NCI-H1092 (cell line): ENCODE results near the gene ADAT2.
A peak's percentile ranks its signal among the peaks of the same experiment; 100 is the strongest.
"Not testable (repeated sequence)": the region's sequence is repeated elsewhere in the genome, so short reads cannot be mapped to it uniquely, and the experiment has no call there.

Experiments used
- DNase-seq: peaks from one replicate; lab custom pipeline; 2025; lab: John Stamatoyannopoulos, UW

The ADAT2 gene

DNA sequence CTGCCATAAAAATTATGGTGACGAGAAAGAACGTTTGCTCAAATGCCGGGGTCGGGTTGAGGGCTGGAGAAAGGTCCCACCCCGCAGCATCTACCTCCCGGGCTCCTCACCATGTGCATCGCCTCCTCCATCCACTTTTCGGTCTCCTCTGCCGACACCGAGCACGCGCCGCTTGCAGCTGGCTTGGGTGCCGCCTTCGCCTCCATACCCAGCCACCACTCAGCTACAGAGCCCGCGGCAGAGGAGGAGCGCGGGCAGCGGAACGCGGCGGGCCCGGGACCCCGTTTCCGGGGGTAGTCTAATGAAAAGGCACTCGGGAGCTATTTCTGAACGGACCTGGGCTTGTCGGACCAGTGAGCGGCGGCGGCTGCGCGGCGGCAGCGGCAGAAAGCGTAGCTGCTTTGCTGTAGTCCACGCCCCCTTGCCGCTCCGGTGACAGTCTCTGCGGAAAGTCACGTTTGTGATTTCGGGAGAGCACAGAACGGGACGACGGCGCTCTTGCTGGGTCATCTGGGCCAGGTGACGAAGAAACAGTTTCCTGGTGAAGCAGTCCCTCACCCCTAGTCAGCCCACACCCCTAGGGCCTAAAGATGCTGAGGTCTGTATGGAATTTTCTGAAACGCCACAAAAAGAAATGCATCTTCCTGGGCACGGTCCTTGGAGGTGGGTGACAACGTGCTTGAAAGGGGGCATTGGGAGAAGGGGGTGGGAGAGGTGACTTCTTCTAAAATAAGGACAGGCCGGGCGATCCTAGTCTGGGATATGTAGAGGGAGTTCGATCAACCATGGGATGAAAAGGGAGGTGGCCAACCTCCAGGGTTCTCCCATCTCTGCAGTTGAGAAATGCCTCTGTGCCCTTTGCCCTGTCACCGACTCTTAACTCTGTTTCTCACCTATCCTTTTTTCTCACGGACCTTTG, at the start of gene ADAT2, which contains the start of gene PEX3:
Gene ADAT2, minus strand, starts transcription at position 243 of the 919 bp plus-strand sequence. Its CDS starts 37 bp downstream, at position 206.
Gene PEX3, plus strand, starts transcription at position 353 of the 919 bp plus-strand sequence. Its CDS starts 238 bp downstream, at position 591.
- DNase-seq = peak; percentile 82

DNA sequence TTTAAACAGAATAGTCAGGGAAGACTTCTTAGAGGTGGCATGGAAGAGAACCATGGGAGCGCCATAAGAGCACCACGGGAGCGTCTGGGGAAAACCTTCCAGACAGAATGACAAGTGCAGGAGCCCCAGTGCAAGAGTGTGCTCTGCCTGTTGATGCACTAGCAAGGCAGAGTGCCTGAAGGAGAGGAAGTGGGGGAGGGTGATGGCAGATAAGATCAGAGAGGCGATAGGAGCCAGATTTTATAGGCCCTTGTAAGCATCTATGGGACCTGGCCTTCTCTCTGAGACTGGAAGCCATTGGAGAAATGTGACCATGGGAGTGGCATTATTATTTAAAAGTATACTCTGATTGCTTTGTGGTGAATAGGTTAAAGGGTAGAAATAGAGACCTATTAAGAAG, 47.9 kb upstream of the ADAT2 start:
- no peak for DNase-seq

DNA sequence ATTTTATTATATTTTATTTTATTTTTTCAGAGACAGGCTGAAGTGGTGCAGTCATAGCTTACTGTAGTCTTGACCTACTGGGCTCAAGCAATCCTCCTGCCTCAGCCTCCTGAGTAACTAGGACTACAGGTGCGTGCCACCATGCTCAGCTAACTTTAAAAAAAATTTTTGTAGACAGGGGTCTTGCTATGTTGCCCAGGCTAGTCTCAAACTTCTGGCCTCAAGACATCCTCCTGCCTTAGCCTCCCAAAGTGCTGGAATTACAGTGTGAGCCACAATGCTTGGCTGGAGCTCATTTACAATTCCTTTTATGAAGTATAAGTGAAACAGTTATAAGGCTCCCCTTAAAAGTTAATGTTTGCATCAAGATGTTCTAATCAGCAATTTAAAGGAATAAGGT, 46.5 kb upstream of the ADAT2 start:
- DNase-seq = no peak

DNA sequence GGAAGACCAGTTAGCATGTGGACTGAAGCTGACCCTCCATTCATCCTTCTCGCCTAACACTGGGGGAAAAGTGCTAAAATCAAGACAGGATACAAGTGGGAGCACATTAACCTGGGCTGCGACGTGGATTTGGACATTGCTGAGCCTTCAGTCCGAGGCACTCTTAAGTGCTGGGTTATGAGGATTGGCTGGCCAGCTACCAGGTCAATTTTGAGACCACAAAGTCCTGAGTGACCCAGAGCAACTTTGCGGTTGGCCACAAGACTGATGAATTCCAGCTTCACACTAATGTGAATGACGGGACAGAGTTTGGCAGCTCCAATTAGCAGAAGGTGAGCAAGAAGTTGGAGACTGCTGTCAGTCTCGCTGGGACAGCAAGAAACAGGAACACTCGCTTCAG, 40.3 kb upstream of the ADAT2 start:
- DNase-seq = no peak

DNA sequence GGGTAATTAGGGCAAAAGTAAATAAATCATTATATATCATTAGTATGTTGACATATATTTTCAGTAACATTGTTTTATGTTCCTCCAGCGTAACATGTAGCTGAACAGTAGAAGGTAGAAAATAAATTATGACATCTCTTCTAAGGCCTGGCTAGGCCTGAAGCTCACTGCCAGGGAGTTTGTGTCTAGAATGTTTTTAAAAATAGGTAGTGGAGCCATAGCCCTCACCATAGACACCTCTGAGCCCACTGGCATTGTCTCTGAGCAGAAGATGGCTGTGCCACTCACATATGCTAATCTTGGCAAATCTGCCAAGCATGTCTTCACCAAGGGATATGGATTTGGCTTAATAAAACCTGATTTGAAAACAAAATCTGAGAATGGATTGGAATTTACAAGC, 39.7 kb upstream of the ADAT2 start:
- no peak for DNase-seq

DNA sequence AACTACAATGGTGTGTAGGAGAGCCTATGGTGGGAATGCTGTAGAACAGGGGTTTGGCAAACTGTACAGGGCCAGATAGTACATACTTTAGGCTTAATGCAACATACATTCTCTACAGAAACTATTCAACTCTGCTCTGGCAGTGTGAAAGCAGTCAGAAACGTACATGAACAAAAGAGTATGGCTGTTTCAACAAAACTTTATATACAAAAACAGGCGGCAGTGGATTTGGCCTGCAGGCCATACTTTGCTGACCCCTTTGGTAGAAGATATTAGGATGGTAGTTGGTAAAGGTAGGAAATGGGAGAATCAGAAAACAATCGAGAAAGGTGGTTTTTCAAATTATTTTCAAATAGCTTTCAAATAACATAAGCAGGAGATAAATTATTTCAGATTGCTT, 36.3 kb upstream of the ADAT2 start:
- no peak for DNase-seq

DNA sequence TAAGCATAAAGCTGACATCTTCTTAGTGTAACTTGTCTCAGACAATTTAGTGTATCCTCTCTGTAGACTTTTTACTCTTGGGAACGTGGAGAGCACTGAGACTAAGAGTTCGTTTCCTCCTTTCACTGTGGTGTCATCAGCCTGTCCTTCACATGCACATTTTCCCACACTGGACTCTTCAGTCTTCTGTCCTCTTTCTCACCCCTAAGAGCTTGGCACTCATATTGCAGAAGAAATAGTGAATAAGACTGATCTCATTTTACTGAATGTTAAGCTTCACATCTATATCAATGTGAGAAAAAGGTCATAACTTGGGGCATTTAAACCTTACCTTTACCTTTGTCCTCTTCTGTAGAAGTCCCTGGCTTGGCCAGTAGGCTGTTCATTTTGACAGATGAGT, 35.5 kb upstream of the ADAT2 start:
- no peak for DNase-seq

DNA sequence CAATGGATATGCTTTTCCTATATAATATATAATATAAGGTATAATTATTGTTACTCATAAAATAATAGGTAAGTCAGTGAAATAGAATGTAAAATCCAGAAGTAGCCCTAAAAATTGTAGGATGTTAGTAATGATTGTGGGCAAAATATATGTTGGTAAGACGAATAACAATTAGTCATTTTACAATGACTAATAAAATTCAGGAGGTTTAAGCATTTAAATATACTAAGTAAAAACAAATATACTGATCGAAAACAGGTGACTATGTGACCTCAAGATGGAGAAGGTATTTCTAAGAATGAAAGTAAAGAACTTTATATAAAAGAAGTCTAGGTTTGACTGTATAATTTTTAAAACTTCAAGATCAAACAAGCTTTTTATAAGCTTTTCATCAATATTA, 32.1 kb upstream of the ADAT2 start:
- no peak for DNase-seq

DNA sequence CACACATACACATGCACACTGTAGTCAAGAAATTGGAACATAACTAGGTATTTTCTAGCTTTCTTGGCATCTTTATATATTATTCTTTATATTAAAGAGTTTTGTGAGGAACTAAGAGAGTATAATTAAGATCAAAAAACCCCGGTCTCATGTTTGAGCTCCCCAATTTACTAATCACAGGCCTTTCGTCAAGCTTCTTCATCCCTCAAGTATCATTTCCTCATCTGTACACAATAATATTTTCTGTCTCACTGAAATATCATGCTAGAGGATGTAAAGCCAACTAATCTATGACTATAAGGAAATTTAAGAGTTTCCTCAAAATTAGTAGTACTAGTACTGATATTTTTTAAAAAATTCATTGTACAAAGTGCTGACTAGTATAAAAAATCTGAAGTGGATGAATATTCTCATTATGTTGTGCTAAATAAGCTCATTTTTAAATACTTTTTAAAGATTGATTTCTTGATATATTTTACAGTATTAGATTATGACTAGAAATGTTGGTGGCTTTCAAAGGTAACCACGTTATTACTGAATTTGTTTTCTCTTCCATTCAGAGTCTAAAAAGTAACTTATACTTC, 28.1 kb upstream of the ADAT2 start:
- DNase-seq = no peak

DNA sequence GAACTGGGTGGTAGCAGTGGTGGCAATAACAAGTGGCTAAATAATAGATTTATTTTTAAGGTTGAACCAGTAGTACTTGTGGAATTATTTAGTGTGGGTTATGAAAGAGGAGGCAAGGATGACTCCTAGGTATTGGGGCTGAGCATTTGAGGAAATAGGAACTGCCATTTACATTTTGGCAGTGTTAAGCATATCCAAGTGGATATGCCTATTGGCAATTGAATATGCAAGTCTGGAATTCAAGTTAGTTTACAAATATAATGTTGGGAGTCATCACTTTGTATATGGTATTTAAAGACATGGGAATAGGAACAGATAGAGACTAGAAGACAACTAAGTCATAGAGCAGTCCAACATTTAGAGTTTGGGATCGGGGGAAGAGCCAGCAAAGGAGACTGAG, 26.1 kb upstream of the ADAT2 start:
- no peak for DNase-seq

DNA sequence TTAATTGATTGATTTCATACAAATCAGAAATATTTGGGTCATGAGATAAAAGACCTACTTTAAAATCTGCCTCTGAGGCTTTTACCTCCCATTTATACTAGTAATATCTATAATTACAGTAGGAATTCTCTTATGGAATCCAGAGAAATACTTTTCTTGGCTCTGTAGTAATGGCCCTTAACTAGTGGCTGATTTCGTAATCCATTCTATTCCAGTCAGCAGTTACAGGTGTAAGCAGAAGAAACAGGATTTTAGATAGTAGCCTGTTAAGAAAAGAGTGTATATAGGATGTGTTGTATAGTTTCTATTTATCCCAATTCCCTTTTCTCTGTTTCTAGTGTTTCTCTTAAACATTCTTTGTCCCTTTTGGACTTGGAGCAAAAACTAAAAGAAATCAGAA, 21.3 kb upstream of the ADAT2 start:
- DNase-seq = no peak

DNA sequence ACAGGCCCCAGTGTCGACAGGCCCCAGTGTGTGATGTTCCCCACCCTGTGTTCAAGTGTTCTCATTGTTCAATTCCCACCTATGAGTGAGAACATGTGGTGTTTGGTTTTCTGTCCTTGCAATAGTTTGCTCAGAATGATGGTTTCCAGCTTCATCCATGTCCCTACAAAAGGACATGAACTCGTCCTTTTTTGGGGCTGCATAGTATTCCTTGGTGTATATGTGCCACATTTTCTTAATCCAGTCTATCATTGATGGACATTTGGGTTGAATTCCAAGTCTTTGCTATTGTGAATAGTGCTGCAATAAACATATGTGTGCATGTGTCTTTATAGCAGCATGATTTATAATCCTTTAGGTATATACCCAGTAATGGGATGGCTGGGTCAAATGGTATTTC, 18.3 kb upstream of the ADAT2 start:
- DNase-seq = not testable (repeated sequence)

DNA sequence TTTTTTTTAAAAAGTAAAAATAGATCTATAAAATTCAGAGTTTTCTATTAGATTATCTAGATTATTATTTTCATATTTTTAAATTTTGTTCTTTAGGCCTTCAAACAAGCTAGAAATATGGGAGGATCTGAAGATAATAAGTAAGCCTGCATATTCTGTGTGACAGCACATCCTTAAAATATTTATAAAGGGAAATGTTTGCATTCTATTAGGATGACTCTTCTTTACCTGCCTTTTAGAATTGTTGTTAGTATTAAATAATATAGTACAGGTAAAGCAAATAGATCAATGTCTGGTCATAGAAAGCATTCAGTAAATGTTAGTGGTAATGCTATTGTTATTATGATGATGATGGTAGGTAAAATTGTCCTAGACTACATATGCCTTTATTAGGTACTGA, 17.5 kb upstream of the ADAT2 start:
- no peak for DNase-seq

DNA sequence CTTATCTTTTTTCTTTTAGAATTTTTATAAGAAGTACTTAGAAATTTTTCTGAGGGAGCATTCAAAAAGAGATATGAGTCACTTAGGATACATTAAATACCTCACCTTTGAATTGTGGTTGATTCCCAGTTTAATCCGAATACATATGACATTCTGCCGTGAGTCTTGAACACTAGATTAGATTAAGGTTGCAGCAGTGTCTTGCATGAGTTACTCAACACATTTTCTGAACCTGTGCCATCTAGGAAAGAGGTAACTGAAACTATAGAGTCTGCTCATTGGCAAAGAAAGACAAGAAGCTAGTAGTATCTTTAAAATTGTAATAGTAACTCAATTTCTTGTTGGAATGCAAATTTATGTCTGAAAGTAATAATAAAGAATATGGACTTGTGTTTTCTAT, 15.1 kb upstream of the ADAT2 start:
- no peak for DNase-seq

DNA sequence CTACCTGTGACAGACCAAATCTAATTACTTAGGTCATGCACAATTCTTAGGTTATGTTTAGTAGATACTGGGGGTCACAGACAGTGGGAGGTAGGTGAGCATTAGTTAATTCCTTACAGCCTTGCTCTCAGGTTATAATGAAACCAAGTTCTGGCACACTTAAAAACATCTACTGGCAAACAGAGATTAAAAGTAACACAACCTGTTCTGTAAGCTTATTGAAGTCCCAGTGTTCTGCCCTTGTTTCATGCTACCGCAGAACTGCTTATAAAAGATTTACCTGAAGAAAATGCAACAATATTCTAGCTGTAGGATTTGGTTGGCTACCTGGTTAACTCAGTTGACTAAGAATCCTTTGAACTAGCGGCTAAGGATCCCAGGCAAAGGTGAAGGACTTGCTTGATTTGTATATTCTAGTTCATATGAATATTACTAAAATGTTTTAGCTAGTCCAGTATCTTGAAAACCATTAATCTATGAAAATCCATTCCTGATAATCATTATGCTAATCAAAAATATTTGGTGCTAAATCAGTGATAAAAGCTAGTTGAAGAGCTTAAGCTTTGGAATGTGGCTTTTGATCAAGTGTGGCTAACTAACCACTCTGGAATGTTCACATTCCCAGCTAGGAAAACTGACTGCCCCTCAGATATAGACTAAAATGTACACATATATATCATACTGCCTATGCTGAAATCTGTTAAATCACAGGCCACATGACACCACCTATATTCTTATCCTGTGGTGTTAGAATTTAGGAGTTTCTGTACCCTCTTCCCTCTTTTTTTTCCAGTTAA, 7.3 kb upstream of the ADAT2 start:
- DNase-seq = no peak

DNA sequence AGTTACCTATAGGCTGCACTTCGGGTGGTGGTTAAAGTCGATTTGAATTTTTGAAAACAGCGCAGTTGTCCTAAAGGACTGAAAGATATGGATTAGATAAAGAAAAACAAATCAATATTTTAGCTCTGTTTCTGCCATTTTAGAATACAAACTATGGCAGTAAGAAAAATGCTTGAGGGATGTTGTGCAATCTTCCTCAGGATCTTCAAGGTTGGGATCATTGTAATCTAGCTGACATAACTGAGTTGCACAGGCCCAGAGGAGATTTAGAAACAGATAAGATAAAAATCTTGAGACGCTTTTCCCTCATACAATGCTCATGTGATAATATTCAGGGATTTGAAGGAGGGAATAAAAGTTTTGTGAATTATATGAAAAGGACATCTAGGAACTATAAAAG, 1.0 kb upstream of the ADAT2 start:
- no peak for DNase-seq

DNA sequence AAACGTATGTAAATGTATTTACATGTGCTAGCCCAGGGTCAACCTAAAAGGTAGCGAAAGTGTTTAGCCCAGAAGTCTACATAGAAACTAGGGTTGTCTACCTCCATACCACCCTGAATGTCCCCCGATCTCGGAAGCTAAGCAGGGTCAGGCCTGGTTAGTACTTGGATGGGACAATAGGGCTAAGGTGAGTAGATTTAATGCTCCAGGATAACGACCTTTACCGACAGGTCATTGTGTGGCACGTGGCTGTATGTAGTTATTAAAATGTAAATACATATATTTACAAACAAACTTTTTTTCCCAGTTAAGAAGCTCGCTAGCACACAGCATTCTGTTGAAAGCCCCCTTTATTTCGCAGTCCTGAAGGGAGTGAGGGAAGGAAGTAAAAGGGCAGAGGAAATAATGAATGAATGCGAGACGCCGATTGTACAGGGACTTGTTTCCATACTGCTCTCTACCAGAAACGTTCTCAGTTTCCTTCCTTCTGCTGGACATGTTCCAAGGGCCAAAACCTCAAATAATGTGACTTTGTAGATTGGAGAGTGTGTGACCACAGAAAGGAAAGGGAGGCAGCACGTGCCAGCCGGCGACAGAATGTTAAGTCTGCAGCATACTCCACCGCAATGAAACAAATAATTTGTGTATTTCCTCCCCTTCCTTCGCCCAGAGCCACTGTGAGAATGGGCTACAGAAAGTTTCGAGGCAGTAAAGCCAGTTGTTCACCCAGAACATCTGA, 612 bp downstream of the ADAT2 start:
- no peak for DNase-seq

DNA sequence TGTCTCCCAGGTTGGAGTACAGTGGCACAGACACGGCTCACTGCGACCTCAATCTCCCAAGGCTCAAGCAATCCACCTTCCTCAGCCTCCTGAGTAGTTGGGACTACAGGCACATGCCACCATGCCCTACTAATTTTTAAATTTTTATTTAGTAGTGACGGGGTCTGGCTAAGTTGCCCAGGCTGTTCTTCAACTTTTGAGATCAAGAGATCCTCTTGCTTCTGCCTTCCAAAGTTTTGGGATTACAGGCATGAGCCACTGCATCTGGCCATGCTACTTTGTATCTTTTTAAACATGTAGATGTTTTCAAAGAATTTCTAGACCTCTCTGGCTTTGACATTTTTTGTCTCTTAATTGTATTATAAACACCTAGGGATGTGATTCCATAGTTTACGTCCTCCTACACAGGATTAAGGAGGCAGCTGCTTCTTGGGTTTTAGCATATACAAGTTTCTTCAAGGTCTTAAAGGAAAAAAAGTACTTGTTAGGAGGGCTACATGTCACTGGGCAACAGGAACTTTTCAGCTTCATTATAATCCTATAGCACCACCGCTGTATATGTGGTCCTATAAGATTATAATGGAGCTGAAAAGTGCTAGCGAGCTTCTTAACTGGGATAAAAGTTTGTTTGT, 1.3 kb downstream of the ADAT2 start:
- DNase-seq = no peak

DNA sequence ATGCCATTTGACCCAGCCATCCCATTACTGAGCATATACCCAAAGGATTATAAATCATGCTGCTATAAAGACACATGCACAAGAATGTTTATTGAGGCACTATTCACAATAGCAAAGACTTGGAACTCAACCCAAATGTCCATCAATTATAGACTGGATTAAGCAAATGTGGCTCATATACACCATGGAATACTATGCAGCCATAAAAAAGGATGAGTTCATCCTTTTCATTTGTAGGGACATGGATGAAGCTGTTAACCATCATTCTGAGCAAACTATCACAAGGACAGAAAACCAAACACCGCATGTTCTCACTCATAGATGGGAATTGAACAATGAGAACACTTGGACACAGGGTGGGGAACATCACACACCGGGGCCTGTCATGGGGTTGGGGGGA, 2.6 kb downstream of the ADAT2 start:
- not testable (repeated sequence) for DNase-seq

DNA sequence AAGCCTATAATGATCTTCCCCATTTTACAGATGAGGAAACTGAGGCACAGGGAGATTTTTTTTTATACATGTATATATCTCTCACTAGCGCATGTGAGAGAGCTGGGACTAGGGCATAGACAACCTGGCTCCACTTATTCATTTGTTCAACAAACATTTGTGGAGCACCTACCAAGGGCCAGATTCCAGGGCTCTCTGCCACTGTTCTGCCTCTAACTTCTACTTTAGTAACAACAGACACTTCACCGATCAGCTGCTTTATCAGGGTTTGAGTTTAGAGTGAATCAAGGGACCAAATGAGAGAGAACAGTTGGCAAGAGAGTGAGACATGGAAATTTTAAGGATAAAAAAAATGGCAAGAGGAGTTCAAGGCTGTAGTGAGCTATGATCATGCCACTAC, 7.4 kb downstream of the ADAT2 start:
- no peak for DNase-seq
